GM19324 (cell line): Measurements from ENCODE around the gene CEACAM19.
"Not testable (repeated sequence)": the region's sequence is repeated elsewhere in the genome, so short reads cannot be mapped to it uniquely, and the experiment has no call there.

Experiments
- ATAC-seq: cut with Tn5 transposase; IDR thresholded peaks from one replicate; pipeline ENCODE4 v1.9.1; 2021; ENCODE audit warnings: mild to moderate bottlenecking, moderate library complexity; ENCODE audit not compliant: unreplicated experiment, low FRiP score

The CEACAM19 gene

GRCh38 chr19:44672226-44672625 is 944 bp downstream of the CEACAM19 start:
- no peak for ATAC-seq

GRCh38 chr19:44673510-44673909 is 2.2 kb downstream of the CEACAM19 start:
- ATAC-seq = no peak

GRCh38 chr19:44675521-44675920 is 4.2 kb downstream of the CEACAM19 start:
- ATAC-seq = no peak

- no peak for ATAC-seq
Measured at GRCh38 chr19:44677019-44677811, 5.9 kb downstream of the CEACAM19 start.

- ATAC-seq = no peak
Measured at GRCh38 chr19:44680536-44680935, 9.3 kb downstream of the CEACAM19 start.

- no peak for ATAC-seq
Measured at GRCh38 chr19:44681992-44682790, 10.9 kb downstream of the CEACAM19 start.

GRCh38 chr19:44682807-44683206 is 11.5 kb downstream of the CEACAM19 start:
- ATAC-seq = no peak

GRCh38 chr19:44683434-44684210 is 12.3 kb downstream of the CEACAM19 start:
- no peak for ATAC-seq

- ATAC-seq = not testable (repeated sequence)
Measured at GRCh38 chr19:44684396-44684795, 13.1 kb downstream of the CEACAM19 start.

- no peak for ATAC-seq
Measured at GRCh38 chr19:44684892-44685863, 13.9 kb downstream of the CEACAM19 start.

GRCh38 chr19:44685877-44686276 is 14.6 kb downstream of the CEACAM19 start:
- ATAC-seq = no peak

GRCh38 chr19:44686896-44687295 is 15.6 kb downstream of the CEACAM19 start:
- ATAC-seq = no peak

- no peak for ATAC-seq
Measured at GRCh38 chr19:44687888-44688287, 16.6 kb downstream of the CEACAM19 start.

- no peak for ATAC-seq
Measured at GRCh38 chr19:44689290-44690130, 18.2 kb downstream of the CEACAM19 start.

GRCh38 chr19:44690131-44690440 is 18.8 kb downstream of the CEACAM19 start:
- no peak for ATAC-seq

GRCh38 chr19:44692379-44692721 is 21.1 kb downstream of the CEACAM19 start:
- no peak for ATAC-seq

- ATAC-seq = no peak
Measured at GRCh38 chr19:44694184-44694579, 22.9 kb downstream of the CEACAM19 start.

- ATAC-seq = no peak
Measured at GRCh38 chr19:44696939-44697669, 25.8 kb downstream of the CEACAM19 start.

- no peak for ATAC-seq
Measured at GRCh38 chr19:44697670-44698034, 26.4 kb downstream of the CEACAM19 start.
